Measurements from ENCODE around the gene DCANP1.

DCANP1 gene

DNA sequence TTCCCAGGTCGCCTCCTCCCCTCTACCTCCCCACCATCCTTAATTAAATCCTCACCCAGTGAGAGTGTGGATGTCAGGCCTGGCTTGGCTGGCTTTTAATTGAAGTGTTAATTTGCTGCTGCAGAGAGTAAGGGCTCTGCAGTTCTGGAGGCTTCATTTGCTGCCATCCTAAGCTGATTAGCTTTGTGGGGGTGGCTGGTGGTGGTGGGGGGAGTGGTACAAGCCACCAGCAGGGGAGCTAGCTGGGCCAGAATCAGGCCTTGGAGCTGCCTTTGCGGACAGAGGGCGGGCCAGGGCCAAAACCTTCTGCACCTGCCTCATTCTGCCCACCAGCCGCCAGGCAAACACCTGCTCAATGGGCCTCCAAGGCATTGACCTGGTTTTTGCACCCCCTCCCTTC is 31.8 kb upstream of the DCANP1 start:
- DNase-seq, result no peak

- no peak for DNase-seq
These were observed 30.5 kb upstream of the DCANP1 start for GRCh38 chr5:135477613-135478066.

DNA sequence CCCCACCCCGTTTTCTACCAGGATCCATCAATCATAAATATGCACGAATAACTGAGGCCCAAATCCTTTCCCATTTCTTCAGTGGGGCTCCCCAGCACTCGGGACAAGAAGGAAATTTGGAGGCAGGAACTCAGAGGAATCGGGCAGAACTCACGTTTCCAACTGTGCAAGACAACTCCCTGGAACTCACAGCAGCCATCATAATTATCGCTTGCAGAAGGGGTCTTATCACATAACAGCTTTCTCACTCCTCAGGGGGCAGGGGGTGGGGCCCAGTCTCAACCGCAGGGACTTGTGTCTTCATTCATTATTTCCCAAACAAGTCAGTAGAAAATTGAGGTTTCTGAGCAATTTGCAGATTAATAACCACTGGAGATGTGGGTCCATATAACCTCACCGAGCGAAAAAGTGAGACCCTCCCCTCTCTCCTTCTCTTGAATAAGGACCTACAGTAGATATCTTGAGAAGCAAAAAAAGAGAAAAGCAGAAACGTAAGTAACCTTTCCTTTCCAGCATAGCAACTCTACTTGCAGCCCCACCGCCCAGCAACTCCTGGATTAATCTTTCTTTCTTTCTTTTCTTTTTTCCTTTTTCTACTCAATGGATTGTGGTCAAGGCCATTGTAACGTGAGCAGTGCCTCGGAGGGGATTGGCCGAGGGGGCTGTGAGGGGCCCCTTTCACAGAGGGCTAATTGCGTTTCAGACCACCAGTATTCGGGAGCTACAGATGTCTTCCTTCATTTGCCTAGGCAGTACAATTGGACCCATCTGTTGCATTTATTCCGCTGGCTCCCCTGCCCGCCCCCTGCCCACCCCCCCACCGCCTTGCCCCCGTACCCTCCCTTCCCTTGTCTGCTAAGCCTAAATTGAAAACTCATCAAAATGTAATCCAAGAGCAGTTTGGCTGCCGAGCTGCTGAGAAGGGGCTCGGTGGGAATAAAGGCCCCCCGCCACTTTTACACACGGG is 29.8 kb upstream of the DCANP1 start:
- no peak for DNase-seq

DNA sequence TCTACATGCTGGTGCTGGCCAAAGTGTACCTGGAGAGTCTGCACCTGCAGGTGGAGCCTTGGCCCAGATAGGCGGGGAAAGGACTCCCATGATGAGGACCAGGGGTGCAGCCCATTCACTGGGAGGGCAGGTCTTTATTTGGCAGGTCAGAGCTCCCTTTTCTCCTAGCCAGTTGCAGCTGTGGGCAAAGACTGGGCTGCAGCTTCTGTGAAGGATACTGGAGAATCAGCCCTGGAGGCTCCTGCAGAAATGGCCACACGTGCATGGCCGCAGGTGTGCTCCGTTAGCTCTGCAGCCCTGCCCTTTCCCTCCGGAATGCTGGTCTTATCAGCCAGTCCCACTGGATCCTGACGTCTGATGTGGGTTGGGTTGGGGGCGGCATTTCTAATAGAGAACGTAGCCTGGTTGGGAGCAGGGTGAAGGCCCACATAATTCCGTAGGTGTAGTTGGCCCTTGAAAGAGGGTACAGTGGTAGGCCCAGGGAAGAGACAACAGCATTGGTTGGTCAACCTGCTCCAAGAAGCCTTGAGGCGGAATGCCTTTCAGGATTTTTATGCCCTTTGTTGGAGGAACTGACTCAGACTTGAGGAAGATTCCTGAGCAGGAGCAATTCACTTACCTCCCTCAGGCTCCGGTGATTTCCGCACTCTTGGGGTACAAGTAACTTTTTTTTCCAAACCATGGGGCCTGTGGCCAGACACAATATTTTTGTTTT is 27.0 kb upstream of the DCANP1 start:
- DNase-seq, result no peak

- no peak for DNase-seq
These were observed 25.0 kb upstream of the DCANP1 start for GRCh38 chr5:135472141-135472540.

- DNase-seq, result no peak
These were observed 24.6 kb upstream of the DCANP1 start for GRCh38 chr5:135471726-135472125.

GRCh38 chr5:135469911-135470310 is 22.8 kb upstream of the DCANP1 start:
- no peak for DNase-seq

GRCh38 chr5:135468541-135468940 is 21.4 kb upstream of the DCANP1 start:
- DNase-seq, result no peak

DNA sequence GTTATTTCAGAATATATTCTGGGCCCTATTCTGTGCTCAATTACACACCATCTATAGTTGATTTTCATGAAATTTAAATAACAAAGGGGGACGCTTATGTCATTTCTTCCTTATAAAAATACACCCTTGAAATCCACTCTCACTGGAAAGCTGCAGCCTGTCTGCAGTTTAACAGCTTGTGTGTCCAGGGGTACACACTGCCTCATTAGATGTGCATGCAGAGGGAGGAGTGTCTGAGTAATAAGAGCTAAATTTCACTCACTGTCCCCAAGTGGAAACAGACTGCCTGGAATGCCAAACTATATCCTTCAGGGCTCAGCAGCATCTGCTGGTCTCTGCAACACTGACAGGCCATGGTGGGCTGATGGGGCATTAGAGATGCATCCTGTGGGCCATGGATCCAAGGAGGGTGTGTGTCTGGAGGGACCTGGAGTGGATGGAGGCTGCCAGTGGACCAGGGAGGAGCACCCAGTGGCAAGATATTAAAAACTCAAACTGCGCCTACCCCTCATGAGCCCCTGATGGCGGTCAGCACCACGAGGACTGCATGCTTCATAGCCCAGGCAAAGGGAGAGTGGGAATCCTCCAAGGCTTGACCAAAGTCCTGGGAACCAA is 20.8 kb upstream of the DCANP1 start:
- no peak for DNase-seq

GRCh38 chr5:135467051-135467625 is 20.0 kb upstream of the DCANP1 start:
- DNase-seq, result no peak

DNA sequence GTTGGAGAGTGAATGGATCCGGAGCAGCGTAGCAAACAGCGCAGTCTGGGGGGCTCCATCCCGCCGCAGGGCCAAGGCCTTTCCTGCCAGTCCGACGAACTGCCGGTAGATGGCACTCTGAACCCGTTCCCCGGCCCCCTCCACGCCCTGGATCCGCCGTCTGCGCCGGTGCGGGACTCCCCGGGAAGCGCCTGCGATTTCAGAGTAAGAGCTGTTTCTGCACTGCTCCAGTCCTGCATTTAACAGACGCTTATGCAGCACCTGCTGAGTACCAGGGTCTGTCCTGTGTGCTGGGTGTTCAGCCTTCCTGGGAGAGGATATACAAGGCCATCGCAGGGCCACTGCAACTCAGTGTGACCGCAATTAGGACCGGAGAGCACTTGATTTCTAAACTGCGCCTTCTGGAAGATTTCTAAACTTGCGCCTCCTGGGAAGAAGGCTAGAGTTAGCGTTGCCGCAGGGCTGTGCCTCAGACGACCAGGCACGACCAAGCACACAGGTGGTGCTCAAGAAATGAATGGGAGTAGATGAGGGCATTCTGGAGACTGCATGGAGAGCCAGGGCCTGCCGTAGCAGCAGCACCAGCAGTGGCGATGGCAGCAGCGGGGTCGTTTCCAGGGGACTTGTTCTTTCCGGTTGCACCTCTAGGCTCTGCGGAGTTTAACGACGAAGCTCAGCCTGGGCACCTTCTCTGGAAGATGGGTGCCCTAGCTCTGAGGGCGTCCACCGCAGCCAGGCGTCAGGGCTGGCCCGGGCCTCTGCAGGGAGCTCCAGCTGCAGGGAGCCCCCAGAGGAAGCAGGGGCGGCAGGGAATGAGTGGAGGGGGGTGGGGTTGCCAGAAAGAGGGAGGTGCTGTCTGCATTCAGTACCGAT is 19.3 kb upstream of the DCANP1 start:
- DNase-seq, result peak; percentile 75

DNA sequence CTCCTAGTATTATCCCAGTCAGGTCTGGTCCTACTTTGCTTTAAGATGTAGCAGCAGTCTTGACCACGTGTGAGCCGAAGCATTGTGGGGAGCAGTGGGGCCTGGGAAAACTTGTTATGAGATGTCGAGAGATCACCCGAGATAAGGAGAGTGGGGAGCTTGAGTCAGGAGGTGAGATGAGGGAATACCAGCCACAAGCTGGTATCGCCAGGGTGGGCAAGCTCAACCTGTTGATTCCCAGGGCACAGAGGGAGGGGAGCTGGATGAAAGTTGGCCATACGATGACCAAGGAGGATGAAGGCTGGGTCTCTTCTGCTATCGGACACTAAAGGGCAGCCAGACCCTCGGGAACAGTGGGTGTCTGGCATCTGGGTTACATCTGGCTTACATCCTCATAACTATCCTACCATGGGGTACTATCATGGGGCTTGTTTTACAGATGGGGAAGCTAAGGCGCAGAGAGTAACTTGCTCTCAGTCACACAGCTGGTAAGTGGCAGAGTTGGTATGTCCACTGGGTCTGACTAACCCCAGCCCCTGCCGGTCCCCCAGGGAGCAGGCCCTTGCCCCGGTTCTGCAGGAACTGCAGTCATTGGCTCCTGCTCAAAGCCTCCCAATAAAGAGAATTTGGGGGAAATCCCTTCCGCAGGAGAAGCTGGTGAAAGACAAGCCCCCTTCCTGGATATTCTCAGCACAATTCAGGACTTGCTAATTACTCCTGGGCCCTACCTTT is 18.4 kb upstream of the DCANP1 start:
- no peak for DNase-seq

DNA sequence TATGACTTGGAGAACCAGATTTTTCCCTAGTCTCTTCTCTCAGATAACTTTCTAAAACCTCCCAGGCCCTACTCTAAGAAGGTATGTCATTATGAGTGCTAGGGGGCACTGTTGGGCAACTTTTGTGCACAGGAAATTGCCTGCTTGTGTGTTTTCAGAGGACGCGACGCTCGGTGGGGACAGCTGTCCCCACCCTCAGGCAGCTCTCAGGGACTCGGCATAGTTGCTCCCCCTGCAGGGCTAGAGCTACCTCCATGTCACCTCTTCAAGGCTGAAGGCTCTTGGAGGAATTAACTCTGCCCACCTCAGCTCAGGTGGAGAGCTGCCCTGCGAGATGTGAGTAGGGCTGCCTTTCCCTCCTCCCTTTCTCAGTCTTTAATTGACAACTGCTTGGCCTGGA is 15.2 kb upstream of the DCANP1 start:
- DNase-seq, result peak; percentile 38

DNA sequence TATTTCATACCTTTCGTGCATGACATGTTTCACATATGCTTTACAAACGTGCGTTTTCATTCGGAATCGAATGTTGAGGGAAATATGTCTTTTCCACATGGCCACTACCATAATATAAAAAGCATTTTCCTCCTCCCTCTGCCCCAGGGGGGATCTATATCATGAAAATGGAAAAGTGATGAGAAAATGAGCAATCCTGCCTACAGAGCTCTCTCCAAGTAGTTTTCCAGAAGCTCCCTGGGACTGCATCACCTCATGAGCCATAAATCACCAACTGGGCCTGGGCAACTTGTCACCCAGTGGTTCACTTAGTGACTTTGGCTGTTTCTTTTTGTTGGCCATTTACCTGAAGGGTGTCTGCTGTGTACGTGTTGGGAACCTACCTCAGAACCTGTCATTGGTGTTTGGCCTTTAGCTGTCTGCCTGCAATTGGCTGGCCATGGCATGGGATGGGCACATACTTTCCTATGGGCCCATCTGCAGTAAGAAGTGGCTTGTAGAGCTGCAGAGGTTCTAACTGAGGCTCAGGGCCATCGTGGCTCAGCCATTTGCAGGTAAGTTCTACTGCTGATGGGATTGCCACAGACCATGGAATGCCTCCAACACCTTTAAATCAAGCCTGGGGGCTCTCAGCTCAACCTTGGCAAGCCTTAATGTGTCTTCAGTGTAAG is 14.5 kb upstream of the DCANP1 start:
- no peak for DNase-seq

DNA sequence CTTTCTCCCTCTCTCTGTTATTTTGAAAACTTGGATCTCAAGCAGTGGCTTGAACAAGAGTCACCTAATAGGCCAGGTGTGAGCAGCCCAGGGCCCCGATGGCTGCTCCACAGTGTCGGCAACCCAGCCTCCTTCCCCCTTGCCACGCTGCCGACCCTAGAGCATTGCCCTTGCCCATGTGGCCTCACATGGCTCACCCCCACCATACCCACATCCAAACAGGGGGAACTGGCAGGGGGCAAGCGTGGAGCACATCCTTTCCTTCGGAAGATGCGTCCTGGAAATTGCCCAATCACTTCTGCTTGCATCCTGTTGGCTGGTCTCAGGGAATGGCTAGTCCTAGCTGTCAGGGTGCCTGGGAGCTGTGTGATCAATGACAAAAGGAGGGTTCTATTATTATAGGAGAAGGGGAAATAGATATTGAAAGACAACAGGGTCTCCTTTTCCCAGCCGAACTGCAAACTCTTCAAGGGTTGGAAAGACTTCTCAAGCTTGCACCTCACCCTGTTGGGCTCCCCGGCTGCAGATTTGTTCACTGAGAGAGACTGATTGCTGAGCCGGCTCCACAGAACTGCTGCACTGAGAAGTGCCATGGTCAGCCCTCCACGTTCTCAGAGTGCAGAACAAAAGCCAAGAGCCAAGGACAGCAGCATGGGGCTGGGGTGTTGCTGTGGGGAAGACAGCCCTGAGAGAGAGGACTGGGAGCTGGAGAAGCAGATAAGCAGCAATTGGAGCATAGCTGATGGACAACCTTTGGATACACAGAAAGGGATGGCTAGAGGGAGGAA is 13.3 kb upstream of the DCANP1 start:
- no peak for DNase-seq

- no peak for DNase-seq
These were observed 11.8 kb upstream of the DCANP1 start for GRCh38 chr5:135458921-135459331.

DNA sequence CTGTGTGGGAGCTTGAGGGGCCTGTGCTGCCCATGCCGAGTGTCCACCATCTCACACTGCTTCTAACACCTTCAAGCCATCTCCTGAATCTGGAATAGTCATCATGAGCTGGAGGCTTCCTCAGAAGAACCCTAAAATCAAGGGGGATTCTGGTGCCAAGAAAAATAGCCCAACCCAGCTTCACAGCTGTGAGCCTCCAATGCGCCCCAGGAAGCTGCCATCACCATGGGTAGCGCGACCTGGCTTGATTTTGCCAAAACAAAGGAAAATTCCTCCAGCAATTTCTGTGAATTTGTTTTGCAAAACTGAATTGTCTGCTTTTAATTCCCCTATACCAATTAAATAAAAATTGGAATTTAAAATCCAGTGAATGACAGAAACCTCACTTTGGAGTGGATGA is 11.2 kb upstream of the DCANP1 start:
- no peak for DNase-seq

- peak; percentile 69 for DNase-seq
These were observed 10.4 kb upstream of the DCANP1 start for GRCh38 chr5:135457424-135458071.
